GM19193 (cell line): Measurements from ENCODE around the gene OPCML.

ENCODE experiments used
- POLR2A ChIP-seq: IDR thresholded peaks from 4 replicates; pipeline ENCODE4 v1.6.1; 2011; ENCODE audit not compliant: insufficient read depth, insufficient read length; ENCODE audit errors: extremely low read depth

OPCML gene

GRCh38 chr11:133384731-133385130 lies 147.6 kb downstream of the OPCML start:
- no peak for TF ChIP-seq POLR2A

- no peak for TF ChIP-seq POLR2A
Measured at GRCh38 chr11:133383689-133384088, 148.6 kb downstream of the OPCML start.

- TF ChIP-seq POLR2A: no peak
Measured at GRCh38 chr11:133383201-133383600, 149.1 kb downstream of the OPCML start.

- TF ChIP-seq POLR2A: no peak
Measured at GRCh38 chr11:133382131-133382812, 150.0 kb downstream of the OPCML start.

GRCh38 chr11:133381761-133382130 lies 150.6 kb downstream of the OPCML start:
- TF ChIP-seq POLR2A: no peak

GRCh38 chr11:133366147-133366546 lies 166.2 kb downstream of the OPCML start:
- no peak for TF ChIP-seq POLR2A

GRCh38 chr11:133362916-133363315 lies 169.4 kb downstream of the OPCML start:
- no peak for TF ChIP-seq POLR2A

- TF ChIP-seq POLR2A: no peak
Measured at GRCh38 chr11:133362156-133362555, 170.1 kb downstream of the OPCML start.

- no peak for TF ChIP-seq POLR2A
Measured at GRCh38 chr11:133361689-133361994, 170.7 kb downstream of the OPCML start.

GRCh38 chr11:133360860-133361688 lies 171.2 kb downstream of the OPCML start:
- TF ChIP-seq POLR2A: no peak

GRCh38 chr11:133355095-133355494 lies 177.2 kb downstream of the OPCML start:
- TF ChIP-seq POLR2A: no peak

- no peak for TF ChIP-seq POLR2A
Measured at GRCh38 chr11:133354069-133354468, 178.2 kb downstream of the OPCML start.

GRCh38 chr11:133350045-133350444 lies 182.3 kb downstream of the OPCML start:
- no peak for TF ChIP-seq POLR2A

GRCh38 chr11:133347988-133348387 lies 184.3 kb downstream of the OPCML start:
- TF ChIP-seq POLR2A: no peak

- no peak for TF ChIP-seq POLR2A
Measured at GRCh38 chr11:133346137-133346536, 186.2 kb downstream of the OPCML start.

GRCh38 chr11:133343951-133344350 lies 188.3 kb downstream of the OPCML start:
- no peak for TF ChIP-seq POLR2A
